SW 1271 (cell line): Measurements from ENCODE around the gene RBM33.
"Not testable (repeated sequence)": the region's sequence is repeated elsewhere in the genome, so short reads cannot be mapped to it uniquely, and the experiment has no call there.

Source experiments
- DNase-seq, 2 experiments: peaks; one replicate each; lab custom pipeline; 2025; lab: John Stamatoyannopoulos, UW

RBM33 gene, protein sequence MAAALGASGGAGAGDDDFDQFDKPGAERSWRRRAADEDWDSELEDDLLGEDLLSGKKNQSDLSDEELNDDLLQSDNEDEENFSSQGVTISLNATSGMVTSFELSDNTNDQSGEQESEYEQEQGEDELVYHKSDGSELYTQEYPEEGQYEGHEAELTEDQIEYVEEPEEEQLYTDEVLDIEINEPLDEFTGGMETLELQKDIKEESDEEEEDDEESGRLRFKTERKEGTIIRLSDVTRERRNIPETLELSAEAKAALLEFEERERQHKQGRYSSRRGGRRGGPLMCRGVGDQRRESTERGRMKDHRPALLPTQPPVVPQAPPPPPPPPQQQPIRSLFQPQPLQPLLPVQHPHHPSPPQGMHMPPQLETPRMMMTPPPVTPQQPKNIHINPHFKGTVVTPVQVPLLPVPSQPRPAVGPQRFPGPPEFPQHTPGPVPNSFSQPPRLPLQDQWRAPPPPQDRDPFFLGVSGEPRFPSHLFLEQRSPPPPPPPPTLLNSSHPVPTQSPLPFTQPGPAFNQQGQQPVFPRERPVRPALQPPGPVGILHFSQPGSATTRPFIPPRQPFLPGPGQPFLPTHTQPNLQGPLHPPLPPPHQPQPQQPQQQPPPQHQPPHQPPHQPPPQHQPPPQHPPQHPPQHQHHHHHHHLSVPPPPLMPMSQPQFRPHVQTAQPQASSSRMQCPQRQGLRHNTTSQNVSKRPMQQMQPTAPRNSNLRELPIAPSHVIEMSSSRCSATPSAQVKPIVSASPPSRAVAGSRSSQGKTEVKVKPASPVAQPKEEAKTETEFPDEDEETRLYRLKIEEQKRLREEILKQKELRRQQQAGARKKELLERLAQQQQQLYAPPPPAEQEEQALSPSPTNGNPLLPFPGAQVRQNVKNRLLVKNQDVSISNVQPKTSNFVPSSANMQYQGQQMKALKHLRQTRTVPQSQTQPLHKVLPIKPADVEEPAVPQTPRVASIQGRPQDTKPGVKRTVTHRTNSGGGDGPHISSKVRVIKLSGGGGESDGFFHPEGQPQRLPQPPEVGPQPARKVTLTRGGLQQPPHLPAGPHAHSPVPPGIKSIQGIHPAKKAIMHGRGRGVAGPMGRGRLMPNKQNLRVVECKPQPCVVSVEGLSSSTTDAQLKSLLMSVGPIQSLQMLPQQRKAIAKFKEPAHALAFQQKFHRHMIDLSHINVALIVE

DNA sequence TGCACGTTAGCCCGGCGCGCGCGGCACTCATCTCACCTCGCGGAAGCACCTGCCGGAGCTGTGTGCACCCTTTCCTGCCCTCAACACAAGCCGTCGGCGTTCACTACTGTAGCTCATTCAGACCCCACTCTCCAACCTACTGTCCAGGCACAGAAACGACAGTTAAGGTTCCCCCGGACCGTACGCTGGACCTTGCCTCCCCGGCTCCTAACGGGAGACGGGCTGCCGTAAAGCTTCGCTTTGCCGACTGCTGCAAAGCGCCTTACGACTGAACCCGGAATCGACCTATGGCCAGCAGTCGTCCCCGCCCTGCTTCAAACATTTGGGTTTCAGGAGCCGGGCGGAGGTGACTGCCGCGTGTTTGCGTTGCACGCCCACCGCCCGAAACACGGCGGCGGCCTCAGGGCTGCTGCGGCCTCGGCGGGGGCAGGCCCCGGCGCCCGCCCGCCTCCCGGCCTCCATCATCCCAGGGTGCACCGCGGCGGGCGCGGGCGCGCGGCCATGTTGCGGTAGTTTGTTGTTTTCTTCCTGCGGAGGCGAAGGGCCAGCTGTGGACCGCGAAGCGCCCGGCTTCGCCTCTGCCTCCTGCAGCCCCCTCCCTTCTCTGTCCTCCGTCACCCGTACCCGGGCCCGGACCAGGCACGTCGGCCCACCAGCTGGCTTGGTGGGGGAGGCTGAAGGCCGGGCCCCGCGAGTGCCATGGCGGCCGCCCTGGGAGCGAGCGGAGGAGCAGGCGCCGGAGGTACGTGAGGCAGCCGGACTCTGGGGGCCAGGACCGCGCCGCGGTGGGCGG is at the start of gene RBM33:
RBM33 (plus strand) TSS at position 484 of the 793 bp plus-strand sequence; CDS start at position 700, 216 bp downstream.
- DNase-seq, result peak; percentile 26 to 86

DNA sequence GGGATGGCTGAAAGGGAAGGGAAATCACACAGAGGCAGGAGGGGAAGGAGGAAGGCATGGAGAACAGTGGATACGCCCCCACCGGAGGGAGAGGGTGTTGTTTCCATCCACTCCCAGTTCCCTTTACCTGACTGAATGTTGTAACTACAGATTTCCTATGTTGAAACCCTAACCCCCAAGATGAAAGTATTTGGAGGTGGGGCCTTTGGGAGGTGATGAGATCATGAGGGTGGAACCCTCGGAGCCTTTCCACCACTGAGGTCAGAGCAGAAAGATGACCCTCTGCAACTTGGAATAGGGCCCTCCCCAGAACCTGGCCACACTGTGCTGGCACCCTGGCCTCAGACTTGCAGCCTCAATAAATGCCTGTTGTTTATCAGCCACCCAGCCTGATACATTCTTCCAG is 49.5 kb upstream of the RBM33 start:
- DNase-seq, result no peak

DNA sequence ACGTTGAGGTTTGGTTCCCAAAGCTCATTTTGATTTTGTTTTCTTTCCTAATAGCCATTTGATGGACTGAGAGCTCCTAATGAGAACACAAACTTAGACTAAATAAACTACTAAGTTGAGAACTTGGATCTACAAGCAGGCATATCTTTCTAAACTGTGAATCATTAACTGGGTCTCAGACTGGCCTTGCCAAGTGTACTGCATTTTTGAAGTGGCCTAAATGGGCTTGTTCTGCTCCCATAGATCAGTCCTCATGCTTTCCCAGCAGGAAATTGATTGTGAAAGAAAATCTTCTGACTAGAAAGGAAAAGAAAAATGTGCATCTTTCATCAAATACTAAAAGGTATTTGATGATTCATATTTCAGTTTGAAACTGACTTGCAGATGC is 46.7 kb upstream of the RBM33 start:
- no peak for DNase-seq

DNA sequence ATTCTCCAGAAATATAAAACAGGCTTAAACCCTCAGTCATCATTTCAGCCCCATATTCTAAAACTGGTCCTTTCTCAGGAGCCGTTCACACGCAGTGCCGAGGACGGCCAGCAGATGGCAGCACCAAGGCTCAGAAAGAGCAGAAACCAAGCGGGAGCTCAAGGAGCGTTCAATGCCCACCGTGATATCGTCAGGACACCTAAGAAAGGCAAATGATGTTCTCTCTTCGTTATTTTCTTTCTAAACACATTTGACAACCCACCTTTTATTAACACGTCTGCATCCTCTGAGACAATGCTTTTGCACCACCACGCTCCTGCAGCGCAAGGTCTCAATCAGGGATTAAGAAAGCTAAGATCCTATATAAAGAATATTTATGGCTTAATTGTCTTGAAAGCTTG is 45.7 kb upstream of the RBM33 start:
- peak in 1 of 2 experiments; percentile 39 for DNase-seq

DNA sequence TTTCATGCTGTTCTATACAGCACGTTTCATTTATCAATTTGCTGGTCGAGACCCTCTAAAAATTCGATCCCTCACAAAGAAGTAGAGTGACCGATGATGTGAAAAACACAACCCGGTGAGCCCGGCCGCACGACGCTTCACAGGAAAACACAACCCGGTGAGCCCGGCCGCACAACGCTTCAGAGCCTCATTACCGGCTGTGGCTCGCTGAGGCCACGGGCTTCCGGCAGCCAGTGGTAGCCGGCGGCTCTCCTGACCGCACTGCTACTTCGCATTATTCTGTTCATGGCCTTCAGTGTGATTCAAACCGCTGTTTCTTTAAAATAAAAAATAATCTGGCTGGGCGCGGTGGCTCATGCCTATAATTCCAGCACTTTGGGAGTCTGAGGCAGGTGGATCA is 42.3 kb upstream of the RBM33 start:
- DNase-seq, result no peak

DNA sequence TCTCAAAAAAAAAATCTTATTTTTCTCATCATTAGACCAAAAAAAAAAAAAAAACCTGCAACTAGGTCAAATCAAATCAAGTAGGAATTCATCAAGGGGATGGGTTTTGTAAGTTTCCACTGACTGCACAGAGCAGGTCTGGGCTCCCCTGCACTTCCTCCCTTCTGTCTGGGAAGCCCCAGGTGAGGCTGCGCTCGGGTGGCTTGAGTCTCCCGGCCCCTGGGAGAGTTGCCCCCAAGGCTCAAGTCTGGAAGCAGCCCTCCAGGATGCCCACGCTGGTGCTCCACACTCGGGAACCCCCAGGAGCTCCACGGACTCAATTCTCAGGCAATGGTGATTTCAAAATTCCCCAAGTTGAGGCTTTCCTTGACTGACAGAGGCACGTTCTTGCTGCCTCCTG is 41.7 kb upstream of the RBM33 start:
- no peak for DNase-seq

DNA sequence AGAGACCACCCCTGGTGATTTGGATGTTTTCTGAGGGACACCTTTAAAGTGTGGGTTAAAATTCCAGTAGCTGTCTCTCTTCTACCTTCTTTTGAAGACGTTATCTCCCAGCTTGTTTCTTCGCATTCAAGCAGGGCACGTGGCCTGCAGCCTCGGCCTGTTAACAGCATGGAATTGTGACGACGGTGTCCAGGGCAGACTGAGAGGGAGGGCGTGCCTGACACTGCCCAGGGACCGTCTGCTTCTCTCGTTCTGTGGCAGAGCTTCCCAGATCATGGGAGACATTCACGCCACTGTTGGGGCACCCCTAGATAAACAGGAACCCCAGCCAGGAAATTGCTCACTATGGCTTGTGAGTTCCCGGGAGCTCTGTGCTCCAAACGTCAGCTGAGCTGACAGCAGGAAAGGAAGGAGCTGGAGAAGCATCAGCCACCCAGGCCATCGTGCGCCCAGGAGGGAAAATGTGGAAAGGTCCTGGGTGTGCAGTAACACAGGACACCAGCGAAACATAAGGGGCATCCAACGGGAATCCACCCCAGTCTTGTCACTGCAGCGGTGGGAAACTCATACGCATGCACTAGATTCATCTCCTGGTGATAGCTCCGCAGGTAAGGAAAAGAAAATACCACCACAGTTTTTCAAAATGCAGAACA is 41.1 kb upstream of the RBM33 start:
- DNase-seq, result no peak

DNA sequence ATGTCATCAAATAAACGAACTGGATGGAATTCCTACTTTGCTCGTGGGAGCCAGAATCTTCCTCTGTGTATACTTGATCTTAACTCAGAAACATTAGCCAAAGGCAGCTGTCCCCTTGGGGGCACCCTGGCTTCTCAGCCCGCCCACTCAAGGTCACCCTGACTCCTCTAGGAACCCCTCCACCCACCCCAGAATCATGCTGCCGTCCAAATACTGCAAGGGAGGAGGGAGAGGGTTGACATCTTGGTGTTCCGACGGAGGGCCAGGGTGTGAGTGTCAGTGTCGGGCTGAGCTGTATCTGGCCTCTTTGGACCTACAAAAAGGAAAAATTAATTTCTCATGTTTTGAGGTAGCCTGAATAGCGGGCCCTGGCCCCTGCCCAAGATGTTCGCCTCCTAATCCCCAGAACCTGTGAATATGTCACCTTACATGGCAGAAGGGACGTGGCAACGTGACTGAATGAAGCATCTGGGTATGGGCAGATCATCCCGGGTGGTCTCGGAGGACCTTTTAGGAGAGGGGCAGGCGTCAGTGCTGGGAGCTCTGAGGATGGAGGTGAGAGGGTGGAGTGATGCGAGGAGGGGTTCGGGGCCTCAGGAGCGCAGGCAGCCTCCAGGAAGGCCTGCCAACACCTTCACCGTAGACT is 40.5 kb upstream of the RBM33 start:
- DNase-seq, result no peak

DNA sequence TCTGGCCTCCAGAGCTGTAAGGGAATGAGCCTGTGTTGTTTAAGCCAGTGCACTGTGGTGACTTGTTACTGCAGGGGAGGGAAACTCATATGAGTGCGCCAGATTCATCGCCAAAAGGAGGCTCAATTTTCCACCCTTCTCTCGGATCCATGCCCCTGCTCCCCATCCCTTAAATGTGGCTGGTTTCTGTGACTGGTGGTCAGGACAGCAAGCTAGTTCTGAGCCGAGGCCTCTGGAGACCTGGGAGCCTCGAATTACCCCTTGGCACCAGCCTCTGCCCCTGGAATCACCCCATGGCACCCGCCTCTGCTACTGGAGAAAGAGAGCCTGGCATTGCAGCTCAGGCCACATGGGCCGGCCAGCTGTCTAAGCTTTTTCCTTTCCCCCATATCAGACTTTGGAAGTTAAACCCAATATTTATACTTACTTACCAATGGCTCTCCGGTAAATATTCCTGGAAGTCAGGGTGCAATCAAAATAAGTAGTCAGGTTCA is 39.9 kb upstream of the RBM33 start:
- DNase-seq, result no peak

DNA sequence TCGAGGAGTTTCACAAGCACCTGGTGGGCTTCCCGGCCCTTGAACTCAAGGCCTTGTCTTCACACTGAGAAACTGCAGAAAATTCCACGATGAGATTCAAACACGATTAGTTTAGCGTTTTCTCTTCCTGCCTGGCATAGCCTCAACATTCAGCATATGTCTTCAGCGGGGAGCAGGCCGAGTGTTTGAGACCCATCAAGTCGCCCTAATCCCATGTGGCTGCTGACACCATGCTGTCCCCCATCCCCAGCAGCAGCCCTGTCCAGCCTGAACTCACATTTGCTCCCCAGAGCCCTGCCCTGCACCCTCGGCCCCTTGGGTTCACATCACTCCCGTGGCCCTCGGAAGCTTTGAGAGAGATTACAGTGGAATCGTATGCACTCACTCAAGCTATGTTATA is 35.3 kb upstream of the RBM33 start:
- no peak for DNase-seq

DNA sequence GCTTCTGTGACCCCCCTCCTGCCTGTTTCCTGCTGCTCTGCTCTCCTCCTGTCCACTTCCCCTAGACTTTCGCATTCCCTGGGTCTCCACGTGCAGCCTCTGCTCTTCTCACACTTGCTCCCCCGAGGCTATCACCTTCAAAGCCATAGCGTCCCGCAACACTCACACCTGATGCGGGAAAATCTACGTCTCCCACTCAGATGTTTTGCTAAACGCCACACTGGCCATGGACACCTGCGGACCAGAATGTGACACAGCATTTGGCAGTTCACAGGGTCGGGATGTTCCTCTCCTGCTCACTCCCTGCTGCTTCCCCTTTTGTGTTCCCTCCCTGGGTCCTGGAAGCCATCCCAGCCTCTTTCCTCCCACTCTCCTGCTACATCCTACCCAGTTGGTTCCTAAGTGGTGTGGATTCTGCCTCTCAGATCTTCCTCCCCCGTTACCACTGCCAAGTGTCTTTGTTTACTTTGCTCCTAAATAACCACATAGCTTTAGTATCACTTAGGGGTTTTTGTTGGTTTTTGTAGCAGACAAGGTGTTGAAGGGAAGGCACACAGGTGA is 33.7 kb upstream of the RBM33 start:
- no peak for DNase-seq

DNA sequence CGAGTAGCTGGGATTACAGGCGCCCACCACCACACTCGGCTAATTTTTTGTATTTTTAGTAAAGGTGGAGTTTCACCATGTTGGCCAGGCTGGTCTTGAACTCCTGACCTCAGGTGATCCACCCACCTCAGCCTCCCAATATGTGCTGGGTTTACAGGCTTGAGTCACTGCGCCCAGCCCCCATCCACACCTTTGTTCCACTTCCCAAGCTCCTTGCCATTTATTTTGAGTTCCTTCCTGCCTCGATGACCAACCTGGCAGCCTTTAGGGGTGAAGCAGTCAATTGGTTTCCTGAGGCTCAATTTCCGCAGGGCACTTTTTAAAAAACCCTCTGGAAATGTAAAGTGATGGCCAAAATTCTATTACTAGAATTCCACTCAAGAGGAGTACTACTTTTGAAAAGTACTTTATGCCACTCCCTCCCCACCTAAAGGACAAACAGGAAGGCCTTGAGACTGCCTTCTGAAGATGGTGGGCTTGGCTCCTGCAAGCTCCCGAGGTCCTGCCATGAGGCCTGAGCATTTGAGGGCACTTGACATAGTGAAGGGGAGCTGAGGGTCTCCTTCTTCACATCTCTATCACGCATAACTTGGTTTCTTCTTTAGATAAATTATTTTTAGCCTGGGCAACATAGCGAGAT is 32.5 kb upstream of the RBM33 start:
- no peak for DNase-seq

DNA sequence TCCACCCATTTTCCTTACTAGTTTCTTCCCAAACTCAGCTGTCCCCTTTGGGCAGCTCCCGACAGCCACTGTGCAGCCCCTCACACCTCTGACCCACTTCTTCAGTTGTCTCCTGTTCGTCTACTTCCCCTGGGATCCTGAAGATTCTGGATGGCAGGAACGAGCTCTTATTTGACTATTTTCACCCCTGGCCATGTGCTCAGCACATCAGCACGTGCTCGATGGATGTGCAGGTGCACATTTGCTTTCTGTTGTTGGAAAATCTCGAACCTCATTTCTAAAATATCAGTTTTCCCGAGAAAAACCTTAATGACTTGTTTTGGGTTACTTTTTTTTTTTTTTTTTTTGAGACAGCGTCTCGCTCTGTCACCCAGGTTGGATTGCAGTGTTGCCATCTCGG is 31.8 kb upstream of the RBM33 start:
- DNase-seq, result no peak

DNA sequence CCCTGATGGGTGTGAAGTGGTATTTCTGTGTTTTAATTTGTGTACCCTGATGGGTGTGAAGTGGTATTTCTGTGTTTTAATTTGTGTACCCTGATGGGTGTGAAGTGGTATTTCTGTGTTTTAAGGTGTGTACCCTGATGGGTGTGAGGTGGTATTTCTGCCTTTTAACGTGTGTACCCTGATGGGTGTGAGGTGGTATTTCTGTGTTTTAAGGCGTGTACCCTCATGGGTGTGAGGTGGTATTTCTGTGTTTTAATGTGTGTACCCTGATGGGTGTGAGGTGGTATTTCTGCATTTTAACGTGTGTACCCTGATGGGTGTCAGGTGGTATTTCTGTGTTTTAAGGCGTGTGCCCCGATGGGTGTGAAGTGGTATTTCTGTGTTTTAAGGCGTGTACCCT is 29.4 kb upstream of the RBM33 start:
- DNase-seq, result not testable (repeated sequence)

DNA sequence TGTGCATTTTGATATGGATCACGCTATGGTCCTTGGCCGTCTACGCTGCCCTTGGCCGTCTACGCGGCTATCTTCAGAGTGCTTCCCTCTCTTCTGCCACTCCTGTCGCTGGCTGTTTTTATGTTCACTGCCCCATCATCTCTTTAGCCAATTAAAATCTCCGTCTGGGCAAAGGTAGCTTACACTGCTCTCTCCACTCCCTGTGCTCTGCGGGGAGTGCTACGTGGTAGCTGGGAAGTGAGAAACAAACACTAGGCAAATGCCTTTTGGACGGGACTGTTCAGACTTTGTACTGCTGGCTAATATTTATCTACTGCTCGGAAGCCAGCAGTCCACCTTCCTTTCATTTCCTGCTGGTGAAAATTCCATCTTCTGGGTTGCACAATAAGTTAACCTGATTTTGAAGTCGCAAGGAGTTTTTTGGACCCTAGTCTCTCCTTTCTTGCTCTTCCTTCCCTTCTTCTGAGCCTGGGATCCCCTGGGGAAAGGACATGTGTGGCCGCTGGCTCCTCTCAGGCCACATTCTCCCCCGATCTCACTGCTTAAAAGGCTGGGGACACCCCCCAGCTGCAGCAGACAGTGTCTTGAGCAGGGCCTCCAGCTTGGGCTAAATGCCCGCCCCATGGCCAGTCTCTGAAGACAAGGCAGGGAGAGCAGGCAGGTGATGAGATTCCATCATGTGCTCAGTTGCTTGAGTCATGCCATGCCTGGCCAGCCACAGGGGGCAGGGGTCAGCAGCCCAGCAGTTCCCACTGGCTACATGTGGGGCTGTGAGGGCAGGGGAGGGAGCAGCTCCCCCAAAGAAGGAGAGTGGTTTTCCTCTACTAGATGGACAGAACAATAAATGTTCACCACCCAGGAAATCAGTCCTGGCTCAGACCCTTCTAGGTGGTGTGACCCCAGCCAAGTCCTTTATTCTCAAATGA is 25.5 kb upstream of the RBM33 start:
- no peak for DNase-seq

DNA sequence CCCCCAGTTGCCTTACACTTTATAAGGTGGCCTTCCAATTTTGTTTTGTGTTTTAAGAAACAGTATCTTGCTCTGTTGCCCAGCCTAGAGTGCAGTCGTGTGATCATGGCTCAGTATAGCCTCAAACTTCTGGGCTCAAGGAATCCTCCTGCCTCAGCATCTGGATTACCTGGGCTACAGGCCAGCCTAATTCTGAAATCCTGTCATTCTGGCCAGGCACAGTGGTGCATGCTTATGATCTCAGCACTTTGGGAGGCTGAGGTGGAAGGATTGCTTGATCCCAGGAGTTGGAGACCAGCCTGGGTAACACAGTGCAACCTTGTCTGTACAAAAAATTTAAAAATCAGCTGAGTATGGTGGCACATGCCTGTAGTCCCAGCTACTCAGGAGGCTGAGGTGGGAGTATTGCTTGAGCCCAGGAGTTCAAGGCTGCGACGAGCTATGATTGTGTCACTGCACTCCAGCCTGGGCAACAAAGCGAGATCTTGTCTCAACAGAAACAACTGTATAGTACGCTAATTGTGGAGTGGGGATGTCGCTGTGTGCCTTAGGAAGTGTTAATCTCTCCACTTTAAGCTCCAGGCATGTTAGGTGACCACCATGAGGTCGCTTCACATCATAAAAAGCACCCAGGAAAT is 24.7 kb upstream of the RBM33 start:
- no peak for DNase-seq

DNA sequence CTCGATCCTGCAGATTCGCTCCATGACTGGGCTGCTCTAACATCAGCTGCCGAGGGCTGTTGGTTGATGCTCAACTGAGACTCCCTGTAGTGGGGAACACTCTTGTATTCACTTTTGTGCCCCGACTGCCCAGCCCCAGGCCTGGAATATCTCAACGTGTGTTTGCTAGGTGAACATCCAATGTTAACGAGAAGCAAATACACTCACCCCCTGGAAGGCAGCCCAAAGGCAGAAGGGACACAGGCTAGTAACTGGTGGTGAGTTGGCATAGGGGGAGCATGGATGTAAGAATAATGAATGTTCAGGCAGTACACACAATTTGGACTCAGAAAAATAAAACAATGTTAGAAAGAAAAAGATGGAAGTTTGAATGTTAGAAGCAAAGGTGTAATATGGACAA is 24.0 kb upstream of the RBM33 start:
- no peak for DNase-seq

DNA sequence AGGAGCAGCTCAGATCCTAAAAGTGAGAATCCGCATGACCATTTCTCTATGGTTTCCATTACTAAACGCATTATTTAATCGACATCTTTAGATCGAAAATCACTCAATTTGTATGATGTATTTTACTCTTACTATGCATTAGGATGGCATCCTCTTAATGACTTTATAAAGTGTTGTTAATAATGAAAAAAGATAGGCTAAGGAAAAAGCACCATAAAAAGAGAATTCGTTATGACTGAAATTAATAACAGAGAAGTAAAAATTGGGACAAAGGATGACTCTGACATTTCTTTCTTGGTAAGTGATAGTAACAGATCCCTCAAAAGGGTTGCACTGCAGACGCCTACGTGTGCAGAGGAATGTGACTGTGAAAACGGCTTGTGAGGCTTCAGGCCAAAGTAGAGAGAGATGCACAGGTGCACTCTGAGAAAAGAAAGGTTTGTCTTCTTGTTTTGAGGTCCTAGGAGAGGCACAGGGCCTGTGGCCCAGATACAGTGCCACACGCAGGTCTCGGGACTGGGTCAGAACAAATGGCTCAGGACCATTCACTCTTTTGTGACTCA is 23.0 kb upstream of the RBM33 start:
- DNase-seq, result no peak
